ENCODE data around the gene POC1B.

- TF ChIP-seq POLR2A (IDR thresholded peaks at IDR 0.05) (no peak), CTCF (IDR thresholded peaks at IDR 0.05) (no peak)
Measured at GRCh38 chr12:89546151-89546550, 20.3 kb upstream of the POC1B start.

Data from Peyer's patch (tissue), 4 donors.